Measurements from ENCODE around the gene TMTC3.

GRCh38 chr12:88172844-88173407 lies 30.8 kb downstream of the TMTC3 start:
- TF ChIP-seq POLR2A (IDR thresholded peaks at IDR 0.05) (no peak), CTCF (IDR thresholded peaks at IDR 0.05) (no peak), EP300 (IDR thresholded peaks at IDR 0.05) (no peak)
